ENCODE data around the gene ST6GAL1. TPM values are rescaled to one million over a fixed set of nuclear protein-coding genes. Genes with fewer than 3 reads are reported as not detected.

ST6GAL1 gene
- total and polyA plus RNA-seq, 2 of the 4 experiments (the other 2 are of a cell fraction): 1.4 to 2.9 TPM

DNA sequence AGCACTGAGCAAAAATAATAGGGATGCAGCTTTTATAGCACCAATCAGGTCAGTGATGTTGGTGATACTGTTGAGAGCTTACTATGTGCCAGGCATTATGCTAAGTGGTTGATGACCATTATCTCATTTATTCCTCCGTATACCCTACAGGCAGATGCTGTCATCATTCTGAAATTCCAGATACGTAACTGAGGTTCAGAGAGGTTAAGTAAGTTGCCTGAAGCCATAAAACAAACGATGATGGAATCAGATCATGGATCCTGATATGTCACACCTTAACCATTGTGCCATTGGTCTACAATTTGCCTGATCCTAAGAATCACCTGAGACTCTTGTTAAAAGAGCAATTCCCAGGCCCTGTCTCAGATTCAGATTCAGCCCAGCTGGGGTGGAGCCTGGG is 49.5 kb downstream of the ST6GAL1 start:
- H3K27ac ChIP-seq (ENCODE audit: insufficient read depth, low read length): no peak overlapping the region
- no peak overlapping the region for H2BK20ac ChIP-seq (ENCODE audit: low read depth, low read length)
- H3K4me3 ChIP-seq (ENCODE audit: insufficient read depth, low read depth, low read length): no peak overlapping the region
- no peaks in the 10 kb centered on the region for H4K20me1 ChIP-seq (ENCODE audit: insufficient read depth, low read length)
- H3K9me1 ChIP-seq (ENCODE audit: insufficient read depth, low read length): no peaks in the 10 kb centered on the region
- H3K36me3 ChIP-seq (ENCODE audit: control insufficient read depth, insufficient read depth, low read length): no peaks in the 10 kb centered on the region
- H4K5ac ChIP-seq (ENCODE audit: low read depth, low read length): no peak overlapping the region
- WGBS, 2 experiments (ENCODE audit: extremely low coverage in 2 of 2, insufficient read length in 1 of 2): no CpG with 5 or more reads among the region's 3 CpGs
- no peaks in the 10 kb centered on the region; the same call in 1 of the 2 replicates for H3K4me1 ChIP-seq (ENCODE audit: control insufficient read depth, insufficient read depth, low read length)
- no TSS peak for BruUV-seq (replicated peaks)
- intact Hi-C loops (cut with micrococcal nuclease): no loop called here
- no peak for DNase-seq
- TF ChIP-seq CEBPB (IDR thresholded peaks at IDR 0.05; ENCODE audit: low read depth, low read length) (no peak), NFE2L2 (IDR thresholded peaks at IDR 0.05; ENCODE audit: low read depth, low read length) (no peak), SMC3 (IDR thresholded peaks at IDR 0.05; ENCODE audit: low read depth, low read length) (no peak), MXI1 (IDR thresholded peaks at IDR 0.05; ENCODE audit: borderline replicate concordance, low read depth, low read length) (no peak), POLR2A (IDR thresholded peaks at IDR 0.05; ENCODE audit: low read depth, low read length) (no peak), MAZ (IDR thresholded peaks at IDR 0.05; ENCODE audit: borderline replicate concordance, low read depth, low read length) (no peak), ELK1 (IDR thresholded peaks at IDR 0.05; ENCODE audit: borderline replicate concordance, low read depth, low read length) (no peak), BHLHE40 (IDR thresholded peaks at IDR 0.05; ENCODE audit: low read depth, low read length) (no peak), CTCF (conservative IDR thresholded peaks at IDR 0.05; ENCODE audit: low read depth, low read length) (no peak)
- CTCF ChIA-PET: no interaction called here
- no peak overlapping the region for H4K91ac ChIP-seq (ENCODE audit: insufficient read depth, low read depth, low read length)
- H3K18ac ChIP-seq (ENCODE audit: low read depth, low read length): no peak overlapping the region
- ATAC-seq (ENCODE audit: low read depth): no peak
- H2BK120ac ChIP-seq (ENCODE audit: low read depth, low read length): no peak overlapping the region
- no peak overlapping the region for H3K14ac ChIP-seq (replicated peaks; ENCODE audit: low read depth, low read length)
- dilution Hi-C loops (cut with HindIII; ENCODE audit: low sequenced_read_pairs, unreplicated experiment): no loop called here
- no peak overlapping the region for H3K9ac ChIP-seq (ENCODE audit: low read depth, low read length)
- H2AFZ ChIP-seq (replicated peaks; ENCODE audit: low read length, poor library complexity): no peak overlapping the region
- no peak overlapping the region for H2AK5ac ChIP-seq (ENCODE audit: low read depth, low read length)
- no peaks in the 10 kb centered on the region; the same call in 1 of the 2 replicates for H3K27me3 ChIP-seq (ENCODE audit: control insufficient read depth, insufficient read depth, low read length)
- H3K79me1 ChIP-seq (ENCODE audit: low read depth in 1 of 2, low read length in 2 of 2): no peaks in the 10 kb centered on the region
- H3K23ac ChIP-seq (ENCODE audit: low read depth, low read length): no peak overlapping the region
- no peaks in the 10 kb centered on the region for H3K9me3 ChIP-seq (ENCODE audit: control insufficient read depth, insufficient read depth, low read length)
- in situ Hi-C loops (cut with MboI; ENCODE audit: low sequenced_read_pairs): no loop called here
- no peak overlapping the region for H4K8ac ChIP-seq (ENCODE audit: low read depth in 2 of 2, low read length in 2 of 2)
- no peak overlapping the region for H3K4ac ChIP-seq (ENCODE audit: low read depth, low read length)
- H3K4me2 ChIP-seq (ENCODE audit: low read depth, low read length): no peak overlapping the region
- H2AK9ac ChIP-seq (replicated peaks; ENCODE audit: low read depth, low read length, poor library complexity): no peak overlapping the region
- POLR2A ChIA-PET (ENCODE audit: unreplicated experiment): no interaction called here
- H2BK15ac ChIP-seq (ENCODE audit: low read depth, low read length): no peak overlapping the region
- no peak overlapping the region for H3K56ac ChIP-seq (ENCODE audit: extremely low read depth, insufficient read depth, low read length)
- H2BK5ac ChIP-seq (ENCODE audit: low read depth, low read length, poor library complexity, severe bottlenecking): no peak overlapping the region
